Measurements from ENCODE around the gene NFASC. TPM values are rescaled to one million over a fixed set of nuclear protein-coding genes. Genes with fewer than 3 reads are reported as not detected.

Gene NFASC
- total RNA-seq, 1 donor: 36.9 TPM

DNA sequence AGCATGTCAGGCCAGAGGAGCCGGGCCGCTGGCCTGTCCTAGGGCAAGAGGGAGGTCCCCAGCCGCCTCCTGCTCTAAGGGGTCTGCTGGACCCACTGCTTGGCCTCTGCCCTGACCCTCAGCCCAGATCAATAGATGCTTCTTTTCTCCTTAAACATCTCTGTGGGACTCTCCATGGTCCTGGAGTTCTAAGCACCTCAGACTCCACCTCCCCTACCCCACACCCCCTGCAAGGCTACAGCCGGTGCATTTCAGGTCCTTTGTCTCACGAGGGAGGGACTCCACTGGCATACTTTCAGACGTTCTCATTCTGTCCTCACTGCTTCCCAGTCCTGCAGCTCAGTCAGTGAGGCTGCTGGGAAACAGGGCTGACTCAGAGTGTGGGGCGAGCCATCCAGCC is 183.4 kb downstream of the NFASC start:
- Histone ChIP-seq H3K27me3 (ENCODE audit: insufficient read depth, low read length) (peaks cover 5% of the 10 kb centered on the region), H2AFZ (ENCODE audit: low read length) (no peak overlapping the region), H3K79me2 (ENCODE audit: insufficient read depth, low read length) (no peaks in the 10 kb centered on the region), H3K36me3 (ENCODE audit: insufficient read depth, low read length) (no peaks in the 10 kb centered on the region), H3K4me3 (ENCODE audit: insufficient read depth, low read length) (no peak overlapping the region), H4K20me1 (ENCODE audit: insufficient read depth, low read length) (no peaks in the 10 kb centered on the region), H3K9me3 (ENCODE audit: low read depth, low read length) (no peaks in the 10 kb centered on the region), H3K4me2 (ENCODE audit: insufficient read depth, low read length) (no peak overlapping the region), H3K27ac (ENCODE audit: low read depth, low read length) (no peak overlapping the region), H3K4me1 (ENCODE audit: insufficient read depth, low read length) (no peaks in the 10 kb centered on the region)
- TF ChIP-seq, protein P1, sequence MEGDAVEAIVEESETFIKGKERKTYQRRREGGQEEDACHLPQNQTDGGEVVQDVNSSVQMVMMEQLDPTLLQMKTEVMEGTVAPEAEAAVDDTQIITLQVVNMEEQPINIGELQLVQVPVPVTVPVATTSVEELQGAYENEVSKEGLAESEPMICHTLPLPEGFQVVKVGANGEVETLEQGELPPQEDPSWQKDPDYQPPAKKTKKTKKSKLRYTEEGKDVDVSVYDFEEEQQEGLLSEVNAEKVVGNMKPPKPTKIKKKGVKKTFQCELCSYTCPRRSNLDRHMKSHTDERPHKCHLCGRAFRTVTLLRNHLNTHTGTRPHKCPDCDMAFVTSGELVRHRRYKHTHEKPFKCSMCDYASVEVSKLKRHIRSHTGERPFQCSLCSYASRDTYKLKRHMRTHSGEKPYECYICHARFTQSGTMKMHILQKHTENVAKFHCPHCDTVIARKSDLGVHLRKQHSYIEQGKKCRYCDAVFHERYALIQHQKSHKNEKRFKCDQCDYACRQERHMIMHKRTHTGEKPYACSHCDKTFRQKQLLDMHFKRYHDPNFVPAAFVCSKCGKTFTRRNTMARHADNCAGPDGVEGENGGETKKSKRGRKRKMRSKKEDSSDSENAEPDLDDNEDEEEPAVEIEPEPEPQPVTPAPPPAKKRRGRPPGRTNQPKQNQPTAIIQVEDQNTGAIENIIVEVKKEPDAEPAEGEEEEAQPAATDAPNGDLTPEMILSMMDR (IDR thresholded peaks at IDR 0.05; ENCODE audit: extremely low read depth, low read depth, low read length): no peak
- DNase-seq (ENCODE audit: insufficient read length, low spot score, missing footprints): no peak

DNA sequence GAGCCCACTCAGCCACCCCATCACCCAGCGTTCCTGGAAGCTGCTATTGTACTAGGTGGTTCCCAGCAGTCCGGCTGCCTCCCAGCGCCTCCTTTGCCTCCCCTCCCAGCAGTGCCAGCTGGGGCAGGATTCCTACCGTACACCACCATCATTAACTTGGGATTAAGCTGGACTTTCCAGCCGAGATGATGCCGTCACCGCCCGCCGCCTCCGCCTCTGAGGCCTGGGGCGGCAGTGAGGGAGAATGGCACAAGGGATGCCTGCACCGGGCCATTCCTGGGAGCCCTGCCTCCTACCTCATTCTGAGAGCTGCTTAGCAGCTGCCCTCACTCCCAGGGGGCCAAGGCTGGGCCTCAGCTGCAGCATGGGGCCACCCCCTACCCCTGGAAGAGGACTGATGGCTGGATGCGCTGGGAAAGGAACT is 185.5 kb downstream of the NFASC start:
- Histone ChIP-seq H3K79me2 (ENCODE audit: insufficient read depth, low read length) (no peaks in the 10 kb centered on the region), H3K27ac (ENCODE audit: low read depth, low read length) (no peak overlapping the region), H3K4me2 (ENCODE audit: insufficient read depth, low read length) (no peak overlapping the region), H3K36me3 (ENCODE audit: insufficient read depth, low read length) (no peaks in the 10 kb centered on the region), H3K27me3 (ENCODE audit: insufficient read depth, low read length) (no peaks in the 10 kb centered on the region), H2AFZ (ENCODE audit: low read length) (no peak overlapping the region), H3K4me1 (ENCODE audit: insufficient read depth, low read length) (no peaks in the 10 kb centered on the region), H3K4me3 (ENCODE audit: insufficient read depth, low read length) (no peak overlapping the region), H3K9me3 (ENCODE audit: low read depth, low read length) (no peaks in the 10 kb centered on the region), H4K20me1 (ENCODE audit: insufficient read depth, low read length) (no peaks in the 10 kb centered on the region)
- TF ChIP-seq, protein P1 (IDR thresholded peaks at IDR 0.05; ENCODE audit: extremely low read depth, low read depth, low read length): no peak
- DNase-seq (ENCODE audit: insufficient read length, low spot score, missing footprints): no peak

DNA sequence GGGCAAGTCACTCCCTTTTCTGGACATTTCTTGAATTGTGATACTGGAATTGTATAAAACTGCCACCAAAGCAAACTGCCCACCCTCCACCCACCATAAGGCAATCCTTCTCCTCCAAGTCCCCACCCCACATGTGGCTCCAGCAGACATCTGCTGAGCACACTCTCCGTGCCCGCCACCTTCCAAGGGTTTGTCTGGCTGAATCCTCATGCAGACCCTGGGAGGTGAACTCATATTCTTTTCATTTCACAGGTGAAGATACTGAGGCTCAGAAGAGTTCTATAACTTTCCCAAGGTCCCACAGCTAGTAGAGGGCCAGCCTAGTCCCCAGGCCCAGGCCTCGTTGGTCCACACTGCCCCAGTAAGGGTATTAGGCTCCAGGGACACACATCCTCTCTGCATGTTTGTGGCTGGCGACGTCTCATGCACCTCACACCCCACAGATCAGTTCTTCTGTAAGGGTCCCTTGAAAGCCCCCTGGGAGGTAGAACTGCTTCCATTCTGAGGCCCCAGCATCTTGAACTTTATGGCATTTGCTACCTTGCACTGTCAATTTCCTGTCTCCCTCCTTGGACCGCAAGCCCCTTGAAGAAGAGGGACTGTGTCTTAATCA is 186.4 kb downstream of the NFASC start:
- DNase-seq (ENCODE audit: insufficient read length, low spot score, missing footprints): peak; percentile 67

DNA sequence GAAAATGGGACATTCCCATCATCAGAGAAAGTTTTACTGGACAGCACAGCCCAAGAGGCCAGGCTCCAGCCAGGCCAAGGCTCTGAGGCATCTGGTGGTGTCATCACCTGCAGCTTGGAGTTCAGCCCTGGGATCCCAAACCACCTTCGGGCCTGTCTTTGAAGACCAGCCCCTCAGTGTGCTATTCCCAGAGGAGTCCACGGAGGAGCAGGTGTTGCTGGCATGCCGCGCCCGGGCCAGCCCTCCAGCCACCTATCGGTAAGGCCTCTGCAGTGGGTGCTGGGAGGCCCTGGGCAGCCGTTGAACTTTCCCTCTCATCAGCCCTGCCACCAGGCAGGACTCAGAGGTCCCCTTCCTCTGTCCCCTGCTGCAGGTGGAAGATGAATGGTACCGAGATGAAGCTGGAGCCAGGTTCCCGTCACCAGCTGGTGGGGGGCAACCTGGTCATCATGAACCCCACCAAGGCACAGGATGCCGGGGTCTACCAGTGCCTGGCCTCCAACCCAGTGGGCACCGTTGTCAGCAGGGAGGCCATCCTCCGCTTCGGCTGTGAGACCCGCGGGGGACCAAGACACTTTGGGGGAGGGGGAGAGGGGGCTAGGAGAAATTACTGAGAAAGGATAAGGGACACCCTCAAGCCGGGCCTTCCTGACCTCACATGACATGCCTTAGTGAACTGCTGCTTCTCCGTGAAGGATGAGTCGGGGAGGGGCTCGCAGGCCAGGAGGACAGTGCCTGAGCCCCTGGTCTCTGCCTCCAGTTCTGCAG is 187.3 kb downstream of the NFASC start:
- peak; percentile 76 for DNase-seq (ENCODE audit: insufficient read length, low spot score, missing footprints)
- no peak overlapping the region for H2AFZ ChIP-seq (ENCODE audit: low read length)
- H3K79me2 ChIP-seq (ENCODE audit: insufficient read depth, low read length): no peaks in the 10 kb centered on the region
- no peaks in the 10 kb centered on the region for H3K9me3 ChIP-seq (ENCODE audit: low read depth, low read length)
- H3K36me3 ChIP-seq (ENCODE audit: insufficient read depth, low read length): no peaks in the 10 kb centered on the region
- TF ChIP-seq, protein P1 (IDR thresholded peaks at IDR 0.05; ENCODE audit: extremely low read depth, low read depth, low read length): no peak
- no peak overlapping the region for H3K27ac ChIP-seq (ENCODE audit: low read depth, low read length)
- no peaks in the 10 kb centered on the region for H4K20me1 ChIP-seq (ENCODE audit: insufficient read depth, low read length)
- H3K4me3 ChIP-seq (ENCODE audit: insufficient read depth, low read length): no peak overlapping the region
- no peaks in the 10 kb centered on the region for H3K4me1 ChIP-seq (ENCODE audit: insufficient read depth, low read length)
- no peak overlapping the region for H3K4me2 ChIP-seq (ENCODE audit: insufficient read depth, low read length)
- H3K27me3 ChIP-seq (ENCODE audit: insufficient read depth, low read length): no peaks in the 10 kb centered on the region

More for the DNA sequence above, 186.4 kb downstream of the NFASC start:
- Histone ChIP-seq H2AFZ (ENCODE audit: low read length) (no peak overlapping the region), H4K20me1 (ENCODE audit: insufficient read depth, low read length) (no peaks in the 10 kb centered on the region), H3K9me3 (ENCODE audit: low read depth, low read length) (no peaks in the 10 kb centered on the region), H3K27me3 (ENCODE audit: insufficient read depth, low read length) (no peaks in the 10 kb centered on the region), H3K79me2 (ENCODE audit: insufficient read depth, low read length) (no peaks in the 10 kb centered on the region), H3K4me3 (ENCODE audit: insufficient read depth, low read length) (no peak overlapping the region), H3K4me2 (ENCODE audit: insufficient read depth, low read length) (no peak overlapping the region), H3K4me1 (ENCODE audit: insufficient read depth, low read length) (no peaks in the 10 kb centered on the region), H3K27ac (ENCODE audit: low read depth, low read length) (no peak overlapping the region), H3K36me3 (ENCODE audit: insufficient read depth, low read length) (no peaks in the 10 kb centered on the region)
- TF ChIP-seq, protein P1 (IDR thresholded peaks at IDR 0.05; ENCODE audit: extremely low read depth, low read depth, low read length): no peak

All from osteoblast (primary cell).